SKM-1 (cell line): Measurements from ENCODE around the gene ACBD6.

Experiments
- DNase-seq: peaks from one replicate; lab custom pipeline; 2025; ENCODE audit not compliant: unreplicated experiment; lab: John Stamatoyannopoulos, UW

ACBD6 gene

DNA sequence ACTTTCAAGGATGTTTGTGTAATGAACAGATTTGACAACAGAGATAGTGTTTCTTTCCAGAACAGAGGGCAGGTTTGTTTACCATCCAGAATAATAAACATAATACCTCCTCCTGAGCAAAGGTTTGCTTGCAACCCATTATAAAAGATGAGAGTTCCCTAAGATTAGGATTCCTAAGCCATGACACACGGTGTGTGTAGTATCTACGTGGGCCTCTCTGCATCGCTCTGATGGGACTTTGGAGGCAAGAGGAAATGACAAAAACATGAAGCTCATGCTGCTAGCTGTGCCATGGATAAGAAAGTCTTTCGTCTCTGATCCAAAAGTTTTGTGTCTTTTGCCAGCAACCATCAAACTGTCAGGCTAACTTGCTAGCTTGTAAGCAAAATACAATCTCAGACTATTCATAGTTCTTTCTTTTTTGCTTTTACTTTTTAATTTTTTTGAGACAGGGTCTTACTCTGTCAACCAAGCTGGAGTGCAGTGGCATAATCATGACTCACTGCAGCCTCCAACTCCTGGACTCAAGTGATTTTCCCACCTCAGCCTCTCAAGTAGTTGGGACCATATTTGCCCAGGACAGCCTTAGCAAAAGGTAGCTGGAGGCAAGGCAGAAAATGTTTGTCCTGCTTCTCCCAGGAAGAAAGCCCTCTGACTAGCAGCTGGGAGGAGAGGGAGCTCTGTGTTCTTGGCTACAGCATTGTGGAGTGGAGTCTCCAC, 191.2 kb downstream of the ACBD6 start:
- no peak for DNase-seq

- no peak for DNase-seq
These were observed 192.3 kb downstream of the ACBD6 start for GRCh38 chr1:180310095-180310494.

DNA sequence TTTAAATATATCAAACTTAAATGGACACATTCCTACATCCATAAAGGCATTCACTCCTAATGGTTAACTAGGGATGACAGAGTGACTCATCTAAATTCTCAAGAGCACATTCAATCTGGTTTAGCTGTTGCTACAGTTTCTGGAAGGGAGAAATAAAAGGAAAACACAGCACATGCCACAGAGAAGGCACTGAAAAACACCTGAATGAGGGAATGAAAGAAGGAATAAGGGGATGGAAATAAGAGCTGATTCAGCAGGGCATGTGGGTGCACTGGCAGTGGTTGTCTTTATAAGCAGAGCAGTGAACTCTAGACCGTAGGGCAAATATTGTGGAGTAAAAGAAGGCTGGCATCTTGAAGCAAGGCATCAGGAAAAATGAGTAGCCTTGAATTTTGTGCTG, 193.0 kb downstream of the ACBD6 start:
- no peak for DNase-seq

GRCh38 chr1:180301135-180301742, 201.1 kb downstream of the ACBD6 start:
- no peak for DNase-seq

- DNase-seq: no peak
These were observed 202.7 kb downstream of the ACBD6 start for GRCh38 chr1:180299479-180300221.

DNA sequence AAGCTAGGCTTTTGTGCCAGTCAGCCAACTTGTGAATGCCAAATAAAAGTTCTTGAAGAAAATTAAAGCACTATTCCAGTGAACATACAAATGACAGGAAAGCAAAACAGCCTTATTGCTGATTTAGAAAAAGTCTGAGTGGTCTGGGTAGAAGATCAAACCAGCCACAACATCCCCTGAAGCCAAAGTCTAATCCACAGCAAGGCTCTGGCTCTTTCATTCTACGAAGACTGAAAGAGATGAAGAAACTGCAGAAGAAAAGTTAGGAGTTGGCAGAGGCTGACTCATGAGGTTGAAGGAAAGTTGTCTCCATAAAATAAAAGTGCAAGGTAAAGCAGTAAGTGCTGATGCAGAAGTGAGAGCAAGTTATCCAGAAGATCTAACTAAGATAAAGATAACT, 206.4 kb downstream of the ACBD6 start:
- no peak for DNase-seq

DNA sequence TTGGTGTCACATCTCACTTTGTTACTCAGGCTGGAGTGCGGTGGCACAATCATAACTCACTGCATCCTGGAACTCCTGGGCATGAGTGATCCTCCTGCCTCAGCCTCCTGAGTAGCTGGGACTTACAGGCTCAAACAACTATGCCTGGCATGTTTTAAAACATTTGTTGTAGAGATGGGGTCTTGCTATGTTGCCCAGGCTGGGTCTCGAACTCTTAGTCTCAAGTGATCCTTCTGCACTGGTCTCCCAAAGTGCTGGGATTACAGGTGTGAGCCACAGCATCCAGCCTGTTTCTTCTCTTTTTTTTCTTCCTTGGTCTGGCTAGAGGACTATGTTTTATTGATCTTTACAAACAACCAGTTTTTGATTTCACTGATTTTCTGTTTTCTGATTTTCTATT, 207.7 kb downstream of the ACBD6 start:
- no peak for DNase-seq

- DNase-seq: no peak
These were observed 211.4 kb downstream of the ACBD6 start for GRCh38 chr1:180291004-180291403.

- no peak for DNase-seq
These were observed 211.9 kb downstream of the ACBD6 start for GRCh38 chr1:180290265-180291001.

- DNase-seq: no peak
These were observed 213.4 kb downstream of the ACBD6 start for GRCh38 chr1:180288940-180289339.

DNA sequence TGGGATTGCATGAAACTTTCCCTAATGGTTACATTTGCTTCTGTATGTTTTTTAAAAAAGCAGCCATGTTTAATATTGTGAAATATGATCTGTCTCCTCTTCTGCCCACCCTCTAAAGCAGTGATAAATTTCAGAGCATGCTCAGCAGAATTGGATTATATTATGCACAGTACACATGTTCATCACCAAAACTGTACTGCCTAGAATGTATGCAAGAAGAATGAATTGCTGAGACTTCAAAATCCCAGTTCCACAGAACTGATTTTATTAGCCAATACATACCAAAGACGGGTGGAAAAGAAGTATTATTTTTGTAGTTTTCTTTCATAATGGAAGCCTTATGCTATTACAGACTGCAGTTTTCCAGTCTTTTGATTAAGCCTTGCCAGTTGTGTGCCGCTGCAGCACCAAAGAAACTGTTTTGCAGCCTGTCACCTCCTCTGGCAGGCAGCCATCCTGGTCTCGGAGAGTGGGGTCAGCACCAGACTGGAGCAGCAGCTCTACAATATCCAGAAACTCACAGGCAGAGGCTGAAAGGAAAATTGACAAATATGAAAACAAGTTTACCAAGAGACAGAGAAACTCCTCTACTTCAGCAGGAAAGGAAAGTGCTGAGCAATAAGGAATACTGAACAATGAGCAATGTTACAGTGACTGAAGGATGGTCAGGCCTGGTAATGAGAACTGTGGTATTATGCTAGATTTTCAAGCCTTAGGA, 214.2 kb downstream of the ACBD6 start:
- DNase-seq: no peak

GRCh38 chr1:180286417-180286816, 216.0 kb downstream of the ACBD6 start:
- DNase-seq: no peak

GRCh38 chr1:180283098-180283497, 219.3 kb downstream of the ACBD6 start:
- no peak for DNase-seq

DNA sequence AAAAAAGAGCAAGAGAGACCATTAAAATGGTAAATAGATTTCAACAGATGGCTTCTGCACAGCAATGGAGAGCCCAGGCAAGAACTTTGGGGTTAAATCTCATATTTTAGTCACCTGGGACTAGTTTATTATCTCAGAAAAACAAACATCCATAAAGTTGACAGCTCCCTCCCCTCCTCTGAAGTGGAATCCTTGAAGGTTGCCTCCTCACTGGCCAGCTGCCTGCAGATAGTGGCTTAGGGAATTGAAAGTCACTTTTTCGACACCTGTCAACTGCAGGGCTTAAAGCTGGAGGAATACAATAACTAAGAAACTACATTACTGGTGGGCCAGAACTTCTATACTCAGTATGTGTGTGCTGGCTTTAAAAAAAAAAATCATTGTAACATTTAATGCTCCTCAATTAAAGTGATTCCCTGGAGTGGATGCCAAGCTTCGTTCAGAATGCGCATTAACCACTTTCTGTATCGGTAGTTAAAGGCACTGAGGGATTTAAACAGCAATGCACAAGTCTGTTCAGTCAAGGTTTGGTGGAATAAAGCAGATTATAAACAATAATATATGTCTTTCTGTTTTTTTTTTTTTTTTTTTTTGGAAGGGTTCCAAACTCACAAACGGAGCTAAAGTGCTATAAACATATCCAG, 219.9 kb downstream of the ACBD6 start:
- no peak for DNase-seq

DNA sequence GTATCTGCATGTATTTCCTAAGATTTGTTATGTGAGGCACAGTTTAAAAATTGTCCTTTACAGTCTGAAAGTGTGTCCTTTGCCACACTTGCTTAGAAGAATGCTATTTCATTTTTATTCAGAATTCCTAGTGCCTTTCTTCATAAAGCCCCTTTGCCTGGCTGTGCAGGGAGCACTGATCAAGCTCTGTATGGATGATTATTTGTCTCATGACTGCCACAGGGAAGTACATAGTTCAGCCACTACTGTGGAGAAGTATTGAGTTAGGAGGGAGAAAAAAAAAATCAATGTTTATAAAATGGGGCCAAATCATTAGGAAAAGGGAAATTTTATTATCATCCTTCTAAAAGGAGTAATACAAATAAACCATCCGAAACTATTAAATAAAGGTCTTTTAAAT, 220.9 kb downstream of the ACBD6 start:
- no peak for DNase-seq

- DNase-seq: no peak
These were observed 221.8 kb downstream of the ACBD6 start for GRCh38 chr1:180280617-180281016.

DNA sequence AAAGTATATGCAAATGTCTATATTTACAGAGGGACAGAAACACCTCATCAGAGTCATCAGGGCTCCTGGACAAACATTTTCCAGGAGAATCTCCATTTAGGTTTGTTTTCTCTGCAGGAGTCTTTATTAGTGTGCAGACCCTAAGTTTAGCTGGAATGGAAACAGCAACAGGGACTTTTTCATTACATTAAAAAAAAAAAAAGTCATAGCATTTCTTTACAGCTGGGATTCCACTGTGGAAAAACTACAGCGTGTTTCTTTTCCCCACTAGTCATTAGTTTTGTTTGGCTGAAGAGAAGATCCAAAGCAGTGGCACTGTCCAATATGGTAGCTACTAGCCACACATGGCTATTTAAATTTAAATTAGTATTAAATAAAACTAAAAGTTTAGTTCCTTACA, 222.7 kb downstream of the ACBD6 start:
- DNase-seq: no peak

DNA sequence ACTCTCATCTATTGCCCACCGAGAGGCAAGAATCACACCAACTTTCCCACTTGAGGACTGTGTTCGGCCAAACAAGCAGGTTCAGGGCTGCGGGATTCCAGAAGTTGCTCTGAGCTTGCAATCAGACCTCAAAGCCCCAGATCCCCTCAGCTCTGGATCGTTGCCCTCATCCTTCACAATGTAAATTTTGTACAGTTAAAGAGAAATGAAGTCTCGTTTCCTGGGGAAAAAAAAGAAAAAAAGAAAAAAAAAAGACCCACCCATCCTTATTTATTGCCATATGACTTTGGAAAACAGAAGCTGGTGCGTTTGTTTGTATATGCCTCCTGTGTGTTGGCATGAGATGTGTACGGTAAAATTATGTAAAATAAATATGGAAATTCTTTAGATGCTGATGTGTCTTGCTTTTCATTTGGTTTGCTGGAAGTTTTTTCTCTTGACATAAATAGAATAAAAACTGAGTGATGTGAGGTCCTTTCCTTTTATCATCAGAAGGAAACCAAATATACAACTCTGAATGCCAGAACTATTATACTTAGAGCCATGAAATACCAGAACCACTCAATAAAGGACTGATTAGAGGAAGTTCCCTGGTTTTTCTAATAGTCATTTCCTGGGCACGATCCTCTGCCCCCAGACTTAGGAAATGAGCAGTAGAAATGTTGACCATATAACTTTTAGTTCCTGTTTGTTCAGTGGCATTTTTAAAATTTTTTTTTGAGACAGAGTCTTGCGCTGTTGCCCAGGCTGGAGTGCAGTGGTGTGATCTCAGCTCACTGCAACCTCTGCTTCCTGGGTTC, 223.6 kb downstream of the ACBD6 start:
- DNase-seq: peak; percentile 69

DNA sequence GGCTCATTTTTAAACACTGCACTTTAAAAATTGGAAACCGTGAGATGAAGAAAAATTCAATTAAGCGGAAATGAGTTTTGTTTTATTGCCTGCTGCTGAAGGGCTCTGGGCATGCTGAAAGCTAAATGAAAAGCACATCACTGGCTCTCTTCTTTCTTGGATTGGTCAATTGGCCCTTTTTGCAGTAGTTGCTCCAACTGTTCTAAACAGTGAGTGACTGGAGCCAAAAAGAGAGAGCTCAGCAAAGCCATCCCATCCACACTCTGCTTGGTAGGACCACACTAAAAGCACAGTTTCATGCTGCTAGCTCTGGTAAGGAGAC, 224.2 kb downstream of the ACBD6 start:
- DNase-seq: no peak
